GM18526 (cell line): Measurements from ENCODE around the gene RPS6KB2.

ENCODE experiments used
- POLR2A ChIP-seq: IDR thresholded peaks from 3 replicates; pipeline ENCODE4 v1.6.1; 2011; ENCODE audit not compliant: insufficient read length; ENCODE audit errors: extremely low read depth

The RPS6KB2 gene

GRCh38 chr11:67463680-67464410 lies 35.6 kb downstream of the RPS6KB2 start:
- no peak for TF ChIP-seq POLR2A

GRCh38 chr11:67464411-67465188 lies 36.3 kb downstream of the RPS6KB2 start:
- peak; percentile 80 for TF ChIP-seq POLR2A

- TF ChIP-seq POLR2A = no peak
Measured at GRCh38 chr11:67465189-67465510, 36.9 kb downstream of the RPS6KB2 start.

- TF ChIP-seq POLR2A = no peak
Measured at GRCh38 chr11:67466367-67466766, 38.1 kb downstream of the RPS6KB2 start.

- TF ChIP-seq POLR2A = no peak
Measured at GRCh38 chr11:67466962-67467771, 38.9 kb downstream of the RPS6KB2 start.

- TF ChIP-seq POLR2A = no peak
Measured at GRCh38 chr11:67468056-67468455, 39.8 kb downstream of the RPS6KB2 start.

- TF ChIP-seq POLR2A = no peak
Measured at GRCh38 chr11:67468456-67468758, 40.1 kb downstream of the RPS6KB2 start.

GRCh38 chr11:67468759-67469507 lies 40.6 kb downstream of the RPS6KB2 start, which contains the start of gene TMEM134:
TMEM134 (minus strand) TSS chr11:67469251; CDS start chr11:67469192, 59 bp downstream.
- peak; percentile 85 for TF ChIP-seq POLR2A

GRCh38 chr11:67469508-67469811 lies 41.2 kb downstream of the RPS6KB2 start:
- no peak for TF ChIP-seq POLR2A

GRCh38 chr11:67470337-67471002 lies 42.2 kb downstream of the RPS6KB2 start:
- no peak for TF ChIP-seq POLR2A

GRCh38 chr11:67472882-67473281 lies 44.6 kb downstream of the RPS6KB2 start:
- TF ChIP-seq POLR2A = no peak

GRCh38 chr11:67482275-67482826 lies 54.1 kb downstream of the RPS6KB2 start:
- no peak for TF ChIP-seq POLR2A

GRCh38 chr11:67482827-67483798 lies 54.8 kb downstream of the RPS6KB2 start, which contains the start of gene AIP:
AIP (plus strand) TSS chr11:67483026; CDS start chr11:67483159, 133 bp downstream.
- peak; percentile 81 for TF ChIP-seq POLR2A
